HCEC 1CT (cell line): ENCODE results near the gene BTBD10.

Experiments used
- DNase-seq: peaks from one replicate; pipeline ENCODE4 v3.0.0-alpha.2; 2017

The BTBD10 gene

DNA sequence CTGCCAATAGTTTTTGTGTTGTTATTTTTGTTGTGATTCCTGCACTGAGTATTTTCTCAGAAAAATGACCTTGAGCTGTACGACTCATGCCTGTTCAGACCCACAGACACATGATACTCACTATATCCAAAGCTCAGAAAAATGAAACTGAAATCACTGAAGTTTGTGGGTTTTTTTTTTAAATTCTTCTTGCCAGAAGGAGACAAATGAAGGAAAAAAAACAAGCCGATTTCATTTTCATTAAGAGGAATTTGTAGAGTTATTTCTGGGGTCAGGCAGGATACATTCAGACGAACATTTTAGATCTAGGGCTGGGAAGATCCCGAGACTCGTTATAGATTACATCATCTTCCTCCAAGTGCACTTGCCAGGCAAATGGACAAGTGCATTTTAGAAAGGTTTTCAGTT, 125.0 kb downstream of the BTBD10 start:
- peak; percentile 52 for DNase-seq
